ENCODE measurements around the gene NACC2.

NACC2 gene

DNA sequence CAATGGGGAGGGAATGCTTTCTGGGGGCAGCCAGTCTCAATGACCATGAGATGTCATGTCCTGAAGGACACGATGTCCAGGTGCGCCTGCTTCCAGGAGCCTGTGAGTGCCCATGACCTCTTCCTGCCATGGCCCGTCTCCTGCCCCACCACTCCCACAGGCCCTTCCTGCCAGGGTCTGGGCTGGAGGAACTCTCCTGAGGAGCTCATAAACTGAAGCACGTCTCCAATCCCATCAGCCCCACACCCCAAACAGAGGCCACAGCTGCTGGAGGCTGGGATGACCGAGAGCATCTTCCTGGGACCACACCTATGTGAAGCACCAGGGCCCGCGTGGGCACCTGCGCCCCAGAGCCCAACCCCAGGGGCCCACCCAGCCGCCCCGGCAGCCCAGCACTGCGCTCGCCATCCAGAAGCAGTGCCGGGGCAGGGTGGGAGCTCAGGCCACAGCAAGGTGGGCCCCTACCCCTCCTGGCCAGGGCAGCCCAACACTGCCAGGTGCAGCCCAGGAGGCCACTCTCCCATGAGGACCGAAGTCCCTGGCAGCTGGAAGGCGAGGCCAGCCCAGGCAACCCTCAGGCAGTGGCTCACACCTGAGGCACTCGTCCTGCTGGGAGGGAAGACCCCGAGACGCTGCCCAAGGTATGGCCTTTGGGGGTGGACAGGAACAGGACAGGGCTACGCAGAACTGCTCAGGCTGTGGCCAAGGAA is 80.0 kb downstream of the NACC2 start:
- H3K27ac ChIP-seq = no peak overlapping the region
- TF ChIP-seq ZFX (IDR thresholded peaks at IDR 0.05; ENCODE audit: borderline replicate concordance) = no peak
- TF ChIP-seq, protein P1, sequence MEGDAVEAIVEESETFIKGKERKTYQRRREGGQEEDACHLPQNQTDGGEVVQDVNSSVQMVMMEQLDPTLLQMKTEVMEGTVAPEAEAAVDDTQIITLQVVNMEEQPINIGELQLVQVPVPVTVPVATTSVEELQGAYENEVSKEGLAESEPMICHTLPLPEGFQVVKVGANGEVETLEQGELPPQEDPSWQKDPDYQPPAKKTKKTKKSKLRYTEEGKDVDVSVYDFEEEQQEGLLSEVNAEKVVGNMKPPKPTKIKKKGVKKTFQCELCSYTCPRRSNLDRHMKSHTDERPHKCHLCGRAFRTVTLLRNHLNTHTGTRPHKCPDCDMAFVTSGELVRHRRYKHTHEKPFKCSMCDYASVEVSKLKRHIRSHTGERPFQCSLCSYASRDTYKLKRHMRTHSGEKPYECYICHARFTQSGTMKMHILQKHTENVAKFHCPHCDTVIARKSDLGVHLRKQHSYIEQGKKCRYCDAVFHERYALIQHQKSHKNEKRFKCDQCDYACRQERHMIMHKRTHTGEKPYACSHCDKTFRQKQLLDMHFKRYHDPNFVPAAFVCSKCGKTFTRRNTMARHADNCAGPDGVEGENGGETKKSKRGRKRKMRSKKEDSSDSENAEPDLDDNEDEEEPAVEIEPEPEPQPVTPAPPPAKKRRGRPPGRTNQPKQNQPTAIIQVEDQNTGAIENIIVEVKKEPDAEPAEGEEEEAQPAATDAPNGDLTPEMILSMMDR (IDR thresholded peaks at IDR 0.05) = no peak

DNA sequence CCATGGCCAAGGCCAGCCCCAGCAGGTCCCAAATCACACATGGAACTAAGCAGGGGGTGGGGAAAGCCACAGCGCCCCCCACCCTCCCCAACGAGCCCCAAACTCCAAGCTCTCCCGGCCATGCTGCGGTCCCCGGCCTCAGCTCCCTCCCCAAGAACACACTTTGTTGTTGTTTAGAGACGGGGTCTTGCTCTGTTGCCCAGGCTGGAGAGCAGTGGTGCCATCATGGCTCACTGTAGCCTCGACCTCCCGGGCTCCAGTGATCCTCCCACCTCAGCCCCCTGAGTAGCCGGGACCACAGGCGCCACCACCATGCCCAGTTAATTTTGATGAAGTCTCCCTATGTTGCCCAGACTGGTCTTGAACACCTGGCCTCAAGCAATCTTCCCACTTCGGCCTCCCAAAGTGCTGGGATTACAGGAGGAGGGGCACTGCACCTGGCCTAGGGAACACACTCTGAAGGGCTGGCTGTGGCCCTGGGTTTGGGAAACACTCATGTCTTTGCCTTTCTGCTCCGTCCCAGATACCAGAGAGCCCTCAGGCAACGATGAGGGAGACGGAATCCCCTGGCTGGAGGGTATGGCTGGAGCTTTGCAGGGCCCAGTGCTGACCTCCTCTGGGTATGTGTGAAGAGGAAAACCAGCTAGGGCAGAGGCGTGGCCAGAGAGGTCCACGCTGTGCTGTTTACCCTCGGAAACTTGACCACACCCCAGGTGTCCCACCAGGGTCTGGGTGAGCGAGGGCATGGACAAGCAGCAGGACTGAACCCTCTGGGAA is 80.8 kb downstream of the NACC2 start:
- no peak for TF ChIP-seq ZFX (IDR thresholded peaks at IDR 0.05; ENCODE audit: borderline replicate concordance)
- TF ChIP-seq, protein P1 (IDR thresholded peaks at IDR 0.05) = no peak
- H3K27ac ChIP-seq = no peak overlapping the region

DNA sequence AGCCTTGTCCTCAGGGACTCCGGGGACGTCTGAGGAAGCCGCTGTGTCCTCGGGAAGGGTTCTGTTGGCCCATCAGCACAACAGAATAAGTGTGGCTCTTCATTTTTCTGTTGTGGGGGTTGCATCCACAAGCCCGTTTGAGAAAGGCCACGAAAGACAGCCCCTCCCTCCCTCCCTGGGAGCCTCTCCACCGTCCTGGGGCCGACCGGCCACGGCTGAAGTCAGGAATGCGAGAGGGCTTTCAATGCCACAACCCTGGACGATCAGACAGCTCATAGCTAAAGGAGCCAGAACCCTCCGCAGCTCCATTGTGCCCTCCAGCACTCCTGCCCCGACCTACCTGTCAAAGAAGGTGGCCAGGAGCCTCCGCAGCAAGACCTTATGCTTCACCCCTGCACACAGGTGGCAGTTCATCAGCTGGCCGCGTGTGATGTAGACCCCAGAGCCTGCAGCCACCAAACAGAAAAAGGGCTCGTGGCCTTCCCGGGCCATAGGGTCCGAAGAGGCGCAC is 81.5 kb downstream of the NACC2 start:
- TF ChIP-seq, protein P1 (IDR thresholded peaks at IDR 0.05) = no peak
- no peak for TF ChIP-seq ZFX (IDR thresholded peaks at IDR 0.05; ENCODE audit: borderline replicate concordance)
- H3K27ac ChIP-seq = no peak overlapping the region

DNA sequence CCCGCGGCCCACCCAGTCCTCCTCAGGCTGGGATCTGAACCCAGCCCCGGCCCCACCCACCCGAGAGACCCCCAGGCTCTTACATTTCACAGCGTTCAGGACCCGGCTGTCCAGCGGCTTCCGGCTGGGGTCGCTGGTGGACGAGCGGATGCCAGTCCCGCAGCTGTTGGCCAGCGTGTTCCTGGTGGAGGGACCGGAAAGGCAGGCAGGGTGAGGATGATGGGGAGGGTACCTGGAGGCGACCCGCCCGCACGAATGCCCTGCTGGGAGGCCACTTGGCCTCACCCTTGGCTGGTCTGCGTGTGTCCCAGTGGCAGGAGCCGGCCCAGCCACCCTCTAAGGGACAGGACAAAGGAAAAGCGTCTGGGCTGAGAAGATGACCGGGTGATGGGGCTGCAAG is 82.0 kb downstream of the NACC2 start:
- TF ChIP-seq ZFX (IDR thresholded peaks at IDR 0.05; ENCODE audit: borderline replicate concordance) = no peak
- TF ChIP-seq, protein P1 (IDR thresholded peaks at IDR 0.05) = no peak
- H3K27ac ChIP-seq = no peak overlapping the region

DNA sequence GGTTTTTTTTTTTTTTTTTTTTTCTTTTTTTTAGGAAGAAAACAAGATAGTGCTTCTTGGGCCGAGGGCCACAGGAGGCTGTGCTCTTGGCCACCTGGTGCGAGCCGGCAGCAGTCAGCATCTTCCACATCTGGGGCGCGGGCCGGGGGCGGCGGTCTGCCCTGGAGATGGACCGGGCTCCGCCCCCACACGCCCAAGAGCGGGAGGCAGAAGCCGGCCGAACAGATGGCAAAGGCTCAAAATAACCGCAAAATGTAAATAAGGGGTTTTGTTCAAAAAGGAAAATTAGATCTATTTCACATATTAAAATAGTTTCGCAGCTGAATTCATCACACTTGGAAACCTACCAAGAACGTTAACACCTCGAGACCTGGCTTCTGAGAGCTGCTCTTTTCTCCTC is 82.4 kb downstream of the NACC2 start:
- TF ChIP-seq, protein P1 (IDR thresholded peaks at IDR 0.05) = no peak
- TF ChIP-seq ZFX (IDR thresholded peaks at IDR 0.05; ENCODE audit: borderline replicate concordance) = no peak
- H3K27ac ChIP-seq = no peak overlapping the region

DNA sequence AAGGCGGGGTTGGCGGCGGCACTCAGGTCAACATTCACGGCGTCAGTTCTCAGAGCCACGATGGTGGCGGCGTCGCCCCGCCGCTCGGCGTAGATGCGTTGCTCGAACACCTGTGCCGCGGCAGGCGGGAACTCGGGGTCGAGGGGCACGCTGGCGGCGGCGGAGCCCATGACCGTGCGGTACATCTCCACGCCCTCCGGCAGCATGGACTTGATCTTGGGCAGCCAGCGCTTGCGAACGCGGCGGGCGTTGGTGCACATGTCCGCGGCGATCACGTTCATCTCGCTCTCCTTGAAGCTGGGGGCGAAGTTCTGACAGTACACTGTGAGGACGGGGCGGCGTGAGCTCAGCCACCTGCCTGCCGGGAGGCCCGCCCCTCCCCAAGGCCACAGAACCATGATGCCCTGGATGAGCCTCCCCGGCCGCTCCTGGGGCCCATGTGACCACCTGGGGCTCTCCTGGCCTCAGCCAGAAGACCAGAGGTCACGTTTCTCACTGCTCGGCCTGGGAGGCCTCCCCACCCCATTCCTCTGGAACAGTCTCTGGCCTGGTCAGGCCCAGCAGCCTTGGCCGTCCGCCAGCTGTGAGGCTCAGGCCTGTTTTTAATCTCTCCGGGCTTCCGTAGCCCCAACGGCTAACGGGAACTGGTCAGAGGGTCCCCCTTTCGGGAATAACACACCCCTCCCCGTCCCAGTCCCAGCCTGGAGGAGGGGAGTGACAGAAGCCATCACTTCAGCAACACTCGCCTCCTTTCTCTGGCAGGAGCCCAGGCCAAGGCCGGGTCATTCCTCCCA is 83.2 kb downstream of the NACC2 start:
- no peak overlapping the region for H3K27ac ChIP-seq
- TF ChIP-seq, protein P1 (IDR thresholded peaks at IDR 0.05) = no peak
- TF ChIP-seq ZFX (IDR thresholded peaks at IDR 0.05; ENCODE audit: borderline replicate concordance) = no peak

Measured in 22Rv1 (cell line).